ENCODE measurements around the gene MSH2. TPM values are rescaled to one million over a fixed set of nuclear protein-coding genes. Genes with fewer than 3 reads are reported as not detected.

Gene MSH2
- total and polyA plus RNA-seq, 2 donors (not counting 3 experiments of a cell fraction or from before 2014, with no cell fraction given): 9.7 to 30.5 TPM

DNA sequence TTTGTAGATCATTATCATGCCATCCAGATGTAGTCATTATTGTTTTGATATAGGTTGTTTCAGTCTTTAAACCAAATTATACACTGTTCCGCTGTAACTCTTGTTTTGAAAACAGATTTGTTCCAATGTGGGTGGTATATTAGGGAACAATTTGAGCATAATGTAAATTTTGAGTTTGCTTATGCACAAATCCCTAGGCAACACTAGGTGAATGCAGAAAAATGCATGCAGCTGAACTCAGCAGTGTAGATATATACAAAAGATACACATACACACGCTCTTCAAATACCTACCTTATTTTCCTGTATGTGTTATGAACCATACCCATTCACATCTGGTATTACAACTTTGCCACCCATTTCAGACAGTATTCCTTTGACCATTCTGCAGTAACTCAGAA lies 35.8 kb downstream of the MSH2 start:
- dilution Hi-C loops (cut with MboI; ENCODE audit: extremely low pct_ligation_motif_present, low sequenced_read_pairs) (no loop called here), intact Hi-C loops (cut with micrococcal nuclease) (no loop called here)
- Histone ChIP-seq H3K4me2 (ENCODE audit: insufficient read depth, low read length) (no peak overlapping the region), H3K9me1 (replicated peaks; ENCODE audit: control insufficient read depth, extremely low read depth, insufficient read depth, low read length) (no peaks in the 10 kb centered on the region), H3K36me3 (ENCODE audit: control insufficient read depth in 2 of 2, extremely low read depth in 1 of 2, insufficient read depth in 2 of 2, low read length in 2 of 2) (no peaks in the 10 kb centered on the region), H3K27me3 (ENCODE audit: control insufficient read depth in 2 of 2, insufficient read depth in 2 of 2, low read length in 2 of 2) (no peaks in the 10 kb centered on the region), H2AFZ (ENCODE audit: low read depth, low read length) (no peak overlapping the region), H3K9ac (replicated peaks; ENCODE audit: extremely low read depth, insufficient read depth, low read length) (no peak overlapping the region), H3K4me1 (ENCODE audit: control insufficient read depth, extremely low read depth, insufficient read depth, low read length) (no peaks in the 10 kb centered on the region), H4K20me1 (replicated peaks; ENCODE audit: control insufficient read depth, extremely low read depth, insufficient read depth, low read length) (no peaks in the 10 kb centered on the region), H3K4me3 (replicated peaks in 1 of 3; ENCODE audit: insufficient read depth in 1 of 3, low read depth in 1 of 3, low read length in 3 of 3) (no peak overlapping the region), H3K9me3 (replicated peaks; ENCODE audit: control insufficient read depth, insufficient read depth, low read length) (no peaks in the 10 kb centered on the region), H3K27ac (ENCODE audit: insufficient read depth, low read depth, low read length) (no peak overlapping the region), H3K79me2 (ENCODE audit: control insufficient read depth, insufficient read depth, low read length) (no peaks in the 10 kb centered on the region)
- ChIA-PET POLR2A (no interaction called here), CTCF (interaction anchor here (1.9 to 7.4 kb wide), 2 partner anchors 22 to 328 kb away, joined by 11 to 331 read pairs; no protein-coding TSS in a partner anchor)
- DNase-seq (ENCODE audit: low read depth, low spot score) (no peak), FAIRE-seq (no peak)
- no peak for TF ChIP-seq MYC (IDR thresholded peaks at IDR 0.05; ENCODE audit: low read depth, low read length)
- no peak for TF ChIP-seq POLR2A (IDR thresholded peaks at IDR 0.05; ENCODE audit: low read depth, low read length)
- TF ChIP-seq, protein P1, sequence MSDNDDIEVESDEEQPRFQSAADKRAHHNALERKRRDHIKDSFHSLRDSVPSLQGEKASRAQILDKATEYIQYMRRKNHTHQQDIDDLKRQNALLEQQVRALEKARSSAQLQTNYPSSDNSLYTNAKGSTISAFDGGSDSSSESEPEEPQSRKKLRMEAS (IDR thresholded peaks at IDR 0.05; ENCODE audit: insufficient read depth, insufficient read length): no peak
- no peak for TF ChIP-seq EZH2 (IDR thresholded peaks at IDR 0.05; ENCODE audit: borderline replicate concordance, low read depth, low read length, severe bottlenecking)
- TF ChIP-seq, protein P2, sequence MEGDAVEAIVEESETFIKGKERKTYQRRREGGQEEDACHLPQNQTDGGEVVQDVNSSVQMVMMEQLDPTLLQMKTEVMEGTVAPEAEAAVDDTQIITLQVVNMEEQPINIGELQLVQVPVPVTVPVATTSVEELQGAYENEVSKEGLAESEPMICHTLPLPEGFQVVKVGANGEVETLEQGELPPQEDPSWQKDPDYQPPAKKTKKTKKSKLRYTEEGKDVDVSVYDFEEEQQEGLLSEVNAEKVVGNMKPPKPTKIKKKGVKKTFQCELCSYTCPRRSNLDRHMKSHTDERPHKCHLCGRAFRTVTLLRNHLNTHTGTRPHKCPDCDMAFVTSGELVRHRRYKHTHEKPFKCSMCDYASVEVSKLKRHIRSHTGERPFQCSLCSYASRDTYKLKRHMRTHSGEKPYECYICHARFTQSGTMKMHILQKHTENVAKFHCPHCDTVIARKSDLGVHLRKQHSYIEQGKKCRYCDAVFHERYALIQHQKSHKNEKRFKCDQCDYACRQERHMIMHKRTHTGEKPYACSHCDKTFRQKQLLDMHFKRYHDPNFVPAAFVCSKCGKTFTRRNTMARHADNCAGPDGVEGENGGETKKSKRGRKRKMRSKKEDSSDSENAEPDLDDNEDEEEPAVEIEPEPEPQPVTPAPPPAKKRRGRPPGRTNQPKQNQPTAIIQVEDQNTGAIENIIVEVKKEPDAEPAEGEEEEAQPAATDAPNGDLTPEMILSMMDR (IDR thresholded peaks at IDR 0.05; ENCODE audit: extremely low read depth in 1 of 2, insufficient read depth in 1 of 2, low read depth in 1 of 2, low read length in 2 of 2): no peak
- no peak for TF ChIP-seq FOS (IDR thresholded peaks at IDR 0.05; ENCODE audit: borderline replicate concordance, insufficient read depth, low read length)
- TF ChIP-seq JUN (IDR thresholded peaks at IDR 0.05; ENCODE audit: borderline replicate concordance, insufficient read depth, insufficient read length, low read depth): no peak
- BruUV-seq (replicated peaks): no TSS peak
